Activated CD4-positive, alpha-beta T cell treated with anti-CD3 and anti-CD28 coated beads, Interleukin-2, Interleukin-4, amounts not matched to agents 100 ng/mL and 50 ng/mL, durations not matched to agents 16 hours and 8 hours (primary cell): ENCODE data around the gene CHRNA5.
"Not testable (repeated sequence)": the region's sequence is repeated elsewhere in the genome, so short reads cannot be mapped to it uniquely, and the experiment has no call there.

ENCODE experiments used
- DNase-seq: peaks from one replicate; pipeline ENCODE4 v3.0.0-alpha.2; 2020; ENCODE audit warnings: low spot score

Gene CHRNA5

DNA sequence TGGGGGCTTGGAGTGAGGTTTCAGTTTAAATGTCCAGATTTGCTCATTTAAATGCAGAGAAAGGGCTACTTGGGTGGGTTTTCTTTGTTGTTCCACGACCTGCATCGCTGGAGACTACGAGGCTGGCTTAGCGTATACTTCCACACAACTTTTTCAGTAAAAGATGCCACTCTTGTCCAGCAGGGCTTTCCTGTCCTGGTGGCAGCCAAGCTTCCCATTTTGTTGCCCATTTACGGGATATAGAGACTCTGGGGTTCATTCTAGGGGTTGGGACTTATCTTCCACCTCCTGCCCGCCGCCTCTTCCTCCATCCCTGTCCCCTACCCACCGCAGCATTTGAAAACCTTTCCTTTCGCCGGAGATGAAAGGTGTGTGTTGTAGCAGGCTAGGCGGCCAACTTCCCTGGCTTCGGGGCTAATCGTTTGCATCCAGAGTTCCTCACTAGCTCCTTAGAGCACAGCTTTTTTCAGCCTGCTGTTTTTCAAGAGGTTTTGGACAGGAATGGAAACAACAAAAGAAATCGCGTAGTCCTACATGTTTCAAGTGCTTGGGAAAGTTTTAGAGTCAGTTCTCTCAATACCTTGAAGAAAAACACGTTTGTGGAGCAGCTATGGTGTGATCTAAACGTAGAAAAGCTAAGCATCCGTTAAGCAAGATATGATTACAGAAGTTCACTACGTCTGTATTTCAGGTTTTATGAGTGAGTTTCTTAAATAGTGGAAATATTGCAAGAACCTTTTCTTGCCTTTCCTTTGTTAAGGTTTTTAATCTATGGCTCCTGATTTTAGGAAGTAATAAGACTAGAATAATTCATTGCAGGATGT lies 843 bp downstream of the CHRNA5 start:
- DNase-seq = no peak

GRCh38 chr15:78567531-78567930 lies 2.2 kb downstream of the CHRNA5 start:
- no peak for DNase-seq

DNA sequence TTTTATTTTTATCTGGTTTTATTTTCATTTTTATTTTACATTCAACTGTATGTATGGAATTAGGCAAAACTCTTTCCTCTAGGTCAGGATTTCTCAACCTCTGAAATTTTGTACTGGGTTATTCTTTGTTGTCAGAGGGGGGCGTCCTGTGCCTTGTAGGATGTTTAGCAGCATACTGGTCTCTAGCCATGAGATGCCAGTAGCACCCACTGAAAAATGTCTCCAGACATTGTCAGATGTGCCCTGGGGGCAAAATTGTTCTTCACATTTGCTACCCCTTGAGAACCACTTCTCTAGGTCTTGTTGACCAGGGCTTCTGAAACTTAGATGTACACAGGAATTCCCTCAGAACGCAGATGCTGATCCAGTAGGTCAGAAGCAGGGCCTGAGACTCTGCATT lies 5.4 kb downstream of the CHRNA5 start:
- DNase-seq = no peak

GRCh38 chr15:78571382-78571781 lies 6.1 kb downstream of the CHRNA5 start:
- no peak for DNase-seq

DNA sequence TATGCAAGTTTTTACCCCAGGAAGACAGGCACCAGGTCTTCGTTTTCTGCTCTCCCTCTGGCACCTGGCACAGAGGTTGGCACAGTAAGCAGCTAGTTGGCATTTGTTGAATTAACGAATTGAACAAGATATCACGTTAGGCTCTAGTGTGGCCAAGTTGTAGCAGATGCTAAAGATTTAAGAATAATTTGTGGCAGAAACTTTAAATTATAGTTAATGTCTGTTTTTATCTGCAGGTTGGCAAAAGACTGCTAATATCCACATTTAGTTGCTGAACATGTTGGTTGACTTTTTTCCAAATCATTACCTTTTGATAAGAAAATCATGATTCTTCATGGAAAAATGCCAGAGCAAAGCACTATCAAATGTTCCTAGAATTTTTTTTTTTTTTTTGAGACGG lies 8.1 kb downstream of the CHRNA5 start:
- no peak for DNase-seq

GRCh38 chr15:78574944-78575343 lies 9.6 kb downstream of the CHRNA5 start:
- no peak for DNase-seq

- no peak for DNase-seq
Observed at GRCh38 chr15:78597583-78597982, 32.3 kb downstream of the CHRNA5 start.

- no peak for DNase-seq
Observed at GRCh38 chr15:78598348-78598747, 33.0 kb downstream of the CHRNA5 start.

GRCh38 chr15:78599189-78599588 lies 33.9 kb downstream of the CHRNA5 start:
- DNase-seq = no peak

DNA sequence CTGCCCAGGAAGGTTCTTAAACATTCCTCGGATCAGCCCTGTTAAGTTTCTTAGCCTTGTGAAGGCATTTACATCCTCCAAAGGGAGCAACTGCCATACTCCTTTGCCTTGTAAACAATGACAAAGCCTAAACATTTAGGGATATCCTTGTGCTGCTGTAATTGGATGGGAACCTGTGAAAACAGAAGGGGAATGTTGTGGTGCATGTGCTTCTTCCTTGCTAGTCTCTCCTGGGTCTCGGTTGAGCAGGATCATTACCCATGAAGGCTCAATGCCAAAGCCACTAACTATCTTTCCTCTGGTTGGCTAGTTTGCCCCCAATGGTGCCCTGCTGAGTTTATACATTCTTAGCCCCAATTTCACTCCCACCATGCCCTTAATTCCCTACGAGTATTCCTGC lies 38.1 kb downstream of the CHRNA5 start:
- no peak for DNase-seq

DNA sequence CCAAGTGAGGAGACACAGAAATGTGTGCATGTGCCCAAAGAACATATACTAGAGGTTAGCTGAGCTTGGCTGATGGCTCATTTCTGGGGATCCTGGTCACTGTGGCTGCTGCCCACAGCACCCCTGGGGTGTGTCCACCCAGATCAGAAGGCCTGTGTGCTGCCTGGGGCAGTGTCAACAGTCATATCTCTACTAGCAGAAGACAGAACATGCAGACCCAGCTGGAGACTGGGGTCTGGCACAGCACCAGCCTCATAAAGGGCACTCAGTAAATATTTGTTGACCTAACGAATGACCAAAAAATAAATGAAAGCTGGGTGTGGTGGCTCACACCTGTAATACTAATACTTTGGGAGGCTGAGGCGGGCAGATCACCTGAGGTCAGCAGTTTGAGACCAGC lies 39.1 kb downstream of the CHRNA5 start:
- no peak for DNase-seq

- DNase-seq = no peak
Observed at GRCh38 chr15:78605201-78605600, 39.9 kb downstream of the CHRNA5 start.

DNA sequence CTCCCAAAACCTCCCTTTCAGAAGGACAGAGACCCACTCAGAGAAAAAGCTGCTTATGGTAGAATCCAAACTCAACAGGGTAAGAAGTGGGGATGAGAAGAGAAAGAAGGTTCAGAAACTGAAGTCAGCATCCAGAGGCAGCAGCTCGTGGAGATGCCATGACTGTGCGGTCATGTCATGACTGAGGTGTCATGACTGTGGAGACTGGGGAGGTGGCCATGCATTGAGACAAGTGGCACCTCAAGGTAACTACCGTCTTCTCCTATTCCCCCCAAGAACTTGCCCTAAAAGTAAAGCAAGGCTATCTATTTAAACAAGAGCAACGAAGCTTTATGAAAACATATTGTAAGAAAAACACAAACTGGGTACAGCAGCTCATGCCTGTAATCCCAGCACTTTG lies 40.4 kb downstream of the CHRNA5 start:
- DNase-seq = no peak

DNA sequence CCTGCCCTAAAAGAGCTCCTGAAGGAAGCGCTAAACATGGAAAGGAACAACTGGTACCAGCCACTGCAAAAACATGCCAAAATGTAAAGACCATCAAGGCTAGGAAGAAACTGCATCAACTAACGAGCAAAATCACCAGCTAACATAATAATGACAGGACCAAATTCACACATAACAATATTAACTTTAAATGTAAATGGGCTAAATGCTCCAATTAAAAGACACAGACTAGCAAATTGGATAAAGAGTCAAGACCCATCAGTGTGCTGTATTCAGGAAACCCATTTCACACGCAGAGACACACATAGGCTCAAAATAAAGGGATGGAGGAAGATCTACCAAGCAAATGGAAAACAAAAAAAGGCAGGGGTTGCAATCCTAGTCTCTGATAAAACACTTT lies 44.2 kb downstream of the CHRNA5 start:
- DNase-seq = not testable (repeated sequence)

DNA sequence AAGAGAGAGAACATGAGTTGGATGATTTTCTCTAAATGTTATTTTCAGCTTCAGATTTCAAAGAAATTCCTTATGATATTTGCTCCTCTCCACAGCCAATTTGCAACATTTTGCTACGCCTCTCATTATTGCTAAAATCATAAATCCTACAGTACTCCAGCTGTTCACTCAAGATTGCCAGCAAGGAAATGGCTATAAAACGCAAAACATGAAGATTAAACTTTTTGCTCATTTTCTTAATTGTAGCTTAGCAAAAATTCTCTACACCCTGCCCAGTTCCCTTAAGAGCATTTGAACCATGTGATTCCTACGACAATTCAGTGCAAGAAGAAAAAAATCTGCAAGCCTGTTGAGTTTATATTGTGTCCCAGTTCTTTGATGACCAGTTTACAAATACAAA lies 48.7 kb downstream of the CHRNA5 start:
- no peak for DNase-seq

GRCh38 chr15:78615151-78615589 lies 49.9 kb downstream of the CHRNA5 start:
- DNase-seq = no peak

GRCh38 chr15:78616506-78616905 lies 51.2 kb downstream of the CHRNA5 start:
- DNase-seq = no peak

- DNase-seq = no peak
Observed at GRCh38 chr15:78617076-78617475, 51.8 kb downstream of the CHRNA5 start.

DNA sequence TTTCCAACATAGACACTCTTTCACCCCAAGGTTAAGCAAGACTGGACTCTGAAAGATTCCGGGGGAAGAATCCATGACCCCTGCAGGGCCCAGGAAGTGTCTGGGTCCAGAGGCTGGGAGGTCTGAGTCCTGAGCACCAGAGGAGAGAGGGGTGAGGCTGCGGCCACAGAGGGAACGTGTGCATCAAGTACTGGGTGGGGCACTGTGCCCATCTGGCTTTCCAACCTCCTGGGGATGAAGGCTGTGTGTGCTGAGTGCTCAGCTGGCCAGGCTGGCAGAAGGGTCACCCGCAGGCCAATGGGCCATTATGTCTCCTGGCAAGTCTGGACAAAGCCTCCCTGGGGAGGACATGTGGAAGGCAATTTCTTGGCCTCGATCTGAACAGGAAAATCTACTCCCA lies 52.2 kb downstream of the CHRNA5 start:
- no peak for DNase-seq

DNA sequence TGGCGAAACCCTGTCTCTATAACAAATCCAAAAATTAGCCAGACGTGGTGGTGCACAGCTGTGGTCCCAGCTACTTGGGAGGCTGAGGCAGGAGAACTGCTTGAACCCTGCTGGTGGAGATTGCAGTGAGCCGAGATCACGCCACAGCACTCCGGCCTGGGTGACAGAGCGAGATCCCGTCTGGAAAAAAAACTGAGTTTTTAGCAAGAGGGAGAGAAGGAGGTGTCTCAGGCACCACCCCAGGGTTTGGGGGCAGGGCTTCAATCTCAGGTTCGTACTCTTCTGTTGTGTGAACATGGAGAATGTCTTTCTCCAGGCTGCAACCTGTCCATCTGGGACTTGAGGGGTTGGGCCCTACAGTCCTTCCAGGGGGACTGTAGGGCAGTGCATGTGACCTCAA lies 52.7 kb downstream of the CHRNA5 start:
- DNase-seq = no peak

DNA sequence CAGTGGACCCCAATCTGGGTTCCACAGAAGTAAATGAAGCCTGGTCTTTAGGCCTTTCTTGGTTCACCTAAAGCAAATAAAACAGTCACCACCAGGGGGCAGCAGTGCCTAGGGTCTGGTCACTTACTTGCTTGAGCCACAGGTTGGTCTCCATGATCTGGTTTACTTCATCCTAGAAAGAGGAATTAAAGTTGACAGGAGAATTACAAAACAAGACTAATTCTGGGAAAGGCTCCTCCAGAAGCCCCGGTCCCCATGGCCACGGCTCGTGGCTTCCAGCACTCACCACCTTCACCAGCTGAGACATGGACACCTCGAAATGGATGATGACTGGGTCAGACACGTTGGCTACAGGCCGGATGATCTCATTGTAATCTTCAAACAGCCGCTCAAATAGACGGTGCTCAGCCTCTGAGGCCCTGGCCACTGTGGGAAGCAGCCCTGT lies 53.2 kb downstream of the CHRNA5 start:
- DNase-seq = peak; percentile 84

DNA sequence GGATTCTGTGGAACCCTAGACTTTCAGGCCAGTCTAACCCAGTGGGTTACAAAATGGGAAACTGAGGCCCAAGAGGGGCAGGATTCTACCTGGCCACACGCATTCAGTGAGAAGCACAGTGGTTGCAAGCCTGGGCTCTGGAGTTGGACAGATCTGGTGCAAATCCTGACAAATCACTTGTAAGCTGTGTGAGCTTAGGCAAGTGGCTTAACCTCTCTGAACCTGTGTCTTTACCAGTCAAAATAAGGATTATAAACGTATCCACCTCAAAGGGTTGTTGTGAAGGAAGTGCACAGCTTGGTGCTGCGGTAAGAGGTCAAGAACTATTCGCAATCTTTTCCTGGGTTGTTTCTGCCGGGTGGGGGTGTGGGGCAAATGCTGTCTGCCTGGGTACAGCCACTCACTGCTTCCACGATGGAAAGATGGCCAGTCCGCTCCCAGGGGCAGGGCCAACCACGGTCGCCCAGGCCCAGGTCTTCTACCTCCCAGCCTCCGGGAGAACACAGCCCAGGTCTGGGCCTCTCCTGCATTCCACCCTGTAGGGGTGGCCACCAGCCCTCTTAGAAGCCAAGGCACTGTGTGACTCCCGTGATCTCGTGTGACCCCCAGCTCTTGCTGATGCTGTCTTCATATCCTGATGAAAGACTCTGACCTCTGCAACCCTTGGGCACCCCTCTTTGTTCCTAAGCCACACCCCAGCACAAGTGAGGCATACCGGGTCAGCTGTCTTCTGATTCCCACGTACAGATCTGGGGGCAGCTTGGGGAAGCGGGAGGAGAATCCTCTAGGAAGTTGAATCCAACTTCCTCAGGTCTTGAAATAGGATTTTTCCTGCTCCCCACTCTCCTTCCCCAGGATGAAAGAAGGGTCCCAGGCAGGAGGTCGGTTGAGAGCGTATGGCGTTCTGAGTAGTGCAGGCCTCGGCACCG lies 54.0 kb downstream of the CHRNA5 start:
- no peak for DNase-seq

DNA sequence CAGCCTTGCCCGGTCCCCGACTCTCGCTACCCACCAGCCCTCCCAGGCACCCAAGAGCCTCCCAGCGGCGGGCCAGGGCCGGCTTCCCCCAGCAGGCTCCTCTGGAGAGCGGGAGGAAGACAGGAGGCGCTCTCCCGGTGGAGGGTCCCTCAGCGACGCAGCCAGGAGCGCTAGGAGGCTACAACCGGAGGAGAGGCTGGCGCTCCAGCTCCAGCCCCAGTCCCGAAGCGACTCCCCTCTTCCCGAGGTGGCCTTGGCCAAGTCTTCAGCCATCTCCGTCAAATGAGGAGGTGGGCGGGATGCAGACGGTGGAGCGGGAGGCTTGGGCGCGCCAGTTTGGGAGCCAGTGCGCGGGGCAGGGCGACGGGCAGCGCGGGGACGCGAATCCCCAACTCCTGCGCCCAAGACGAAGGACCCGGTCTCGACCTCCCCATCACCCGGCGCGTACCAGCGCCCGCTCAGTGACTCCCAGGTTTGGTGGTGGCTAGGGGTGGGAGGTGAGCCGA lies 54.8 kb downstream of the CHRNA5 start:
- no peak for DNase-seq
